HEK293 (cell line): ENCODE results near the gene MVK.

ENCODE experiments used
- ZBTB17 ChIP-seq: fragments of 450-650 bp; formaldehyde crosslinking; IDR thresholded peaks from 2 replicates; pipeline ENCODE4 v1.5.1; 2016; ENCODE audit warnings: missing biosample characterization, missing genetic modification characterization
- ZBTB21 ChIP-seq: fragments of 450-650 bp; formaldehyde crosslinking; IDR thresholded peaks from 2 replicates; pipeline ENCODE4 v1.5.1; 2017; ENCODE audit warnings: missing biosample characterization, missing genetic modification characterization
- ZNF221 ChIP-seq: fragments of 450-650 bp; formaldehyde crosslinking; IDR thresholded peaks from 2 replicates; pipeline ENCODE4 v1.5.1; 2017; ENCODE audit warnings: missing biosample characterization, missing genetic modification characterization, borderline replicate concordance
- ZNF292 ChIP-seq: fragments of 450-650 bp; formaldehyde crosslinking; IDR thresholded peaks from 2 replicates; pipeline ENCODE4 v1.5.1; 2016; ENCODE audit warnings: low read depth, missing biosample characterization, missing genetic modification characterization, borderline replicate concordance
- ZNF48 ChIP-seq: fragments of 450-650 bp; formaldehyde crosslinking; IDR thresholded peaks from 2 replicates; pipeline ENCODE4 v1.5.1; 2016; ENCODE audit warnings: missing biosample characterization, missing genetic modification characterization
- ZNF510 ChIP-seq: fragments of 450-650 bp; formaldehyde crosslinking; IDR thresholded peaks from 2 replicates; pipeline ENCODE4 v1.5.1; 2018; ENCODE audit warnings: mild to moderate bottlenecking, missing genetic modification characterization, missing biosample characterization; ENCODE audit not compliant: insufficient replicate concordance
- ZNF610 ChIP-seq: fragments of 450-650 bp; formaldehyde crosslinking; IDR thresholded peaks from 2 replicates; pipeline ENCODE4 v1.5.1; 2016; ENCODE audit warnings: missing biosample characterization, missing genetic modification characterization, borderline replicate concordance
- ZNF785 ChIP-seq: fragments of 450-650 bp; formaldehyde crosslinking; IDR thresholded peaks from 2 replicates; pipeline ENCODE4 v1.5.1; 2016; ENCODE audit warnings: missing biosample characterization, missing genetic modification characterization
- ZSCAN5A ChIP-seq: fragments of 450-650 bp; formaldehyde crosslinking; IDR thresholded peaks from 2 replicates; pipeline ENCODE4 v1.5.1; 2016; ENCODE audit warnings: missing biosample characterization, missing genetic modification characterization
- TF ChIP-seq, protein P1 (sequence below): fragments of 450-650 bp; formaldehyde crosslinking; IDR thresholded peaks from 2 replicates; pipeline ENCODE4 v1.5.1; 2016; ENCODE audit warnings: missing biosample characterization, missing genetic modification characterization
- TF ChIP-seq, protein P2 (sequence below): fragments of 450-650 bp; formaldehyde crosslinking; IDR thresholded peaks from 2 replicates; pipeline ENCODE4 v1.5.1; 2017; ENCODE audit warnings: missing biosample characterization, missing genetic modification characterization
- TF ChIP-seq, protein P3 (sequence below): fragments of 450-650 bp; formaldehyde crosslinking; IDR thresholded peaks from 2 replicates; pipeline ENCODE4 v1.5.1; 2016; ENCODE audit warnings: missing biosample characterization, missing genetic modification characterization
- TF ChIP-seq, protein P4 (sequence below): fragments of 450-650 bp; formaldehyde crosslinking; IDR thresholded peaks from 2 replicates; pipeline ENCODE4 v1.5.1; 2017; ENCODE audit warnings: missing biosample characterization, missing genetic modification characterization
- TF ChIP-seq, protein P5 (sequence below): IDR thresholded peaks from 2 replicates; pipeline ENCODE4 v1.6.1; 2011; ENCODE audit warnings: mild to moderate bottlenecking, low read depth, low read length, borderline replicate concordance

- TF ChIP-seq, protein P1, sequence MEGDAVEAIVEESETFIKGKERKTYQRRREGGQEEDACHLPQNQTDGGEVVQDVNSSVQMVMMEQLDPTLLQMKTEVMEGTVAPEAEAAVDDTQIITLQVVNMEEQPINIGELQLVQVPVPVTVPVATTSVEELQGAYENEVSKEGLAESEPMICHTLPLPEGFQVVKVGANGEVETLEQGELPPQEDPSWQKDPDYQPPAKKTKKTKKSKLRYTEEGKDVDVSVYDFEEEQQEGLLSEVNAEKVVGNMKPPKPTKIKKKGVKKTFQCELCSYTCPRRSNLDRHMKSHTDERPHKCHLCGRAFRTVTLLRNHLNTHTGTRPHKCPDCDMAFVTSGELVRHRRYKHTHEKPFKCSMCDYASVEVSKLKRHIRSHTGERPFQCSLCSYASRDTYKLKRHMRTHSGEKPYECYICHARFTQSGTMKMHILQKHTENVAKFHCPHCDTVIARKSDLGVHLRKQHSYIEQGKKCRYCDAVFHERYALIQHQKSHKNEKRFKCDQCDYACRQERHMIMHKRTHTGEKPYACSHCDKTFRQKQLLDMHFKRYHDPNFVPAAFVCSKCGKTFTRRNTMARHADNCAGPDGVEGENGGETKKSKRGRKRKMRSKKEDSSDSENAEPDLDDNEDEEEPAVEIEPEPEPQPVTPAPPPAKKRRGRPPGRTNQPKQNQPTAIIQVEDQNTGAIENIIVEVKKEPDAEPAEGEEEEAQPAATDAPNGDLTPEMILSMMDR (tag by site-specific recombination), result no peak
- no peak for TF ChIP-seq ZBTB17
- TF ChIP-seq ZSCAN5A (tag by site-specific recombination), result no peak
- TF ChIP-seq ZNF48 (tag by site-specific recombination), result no peak
- TF ChIP-seq, protein P2, sequence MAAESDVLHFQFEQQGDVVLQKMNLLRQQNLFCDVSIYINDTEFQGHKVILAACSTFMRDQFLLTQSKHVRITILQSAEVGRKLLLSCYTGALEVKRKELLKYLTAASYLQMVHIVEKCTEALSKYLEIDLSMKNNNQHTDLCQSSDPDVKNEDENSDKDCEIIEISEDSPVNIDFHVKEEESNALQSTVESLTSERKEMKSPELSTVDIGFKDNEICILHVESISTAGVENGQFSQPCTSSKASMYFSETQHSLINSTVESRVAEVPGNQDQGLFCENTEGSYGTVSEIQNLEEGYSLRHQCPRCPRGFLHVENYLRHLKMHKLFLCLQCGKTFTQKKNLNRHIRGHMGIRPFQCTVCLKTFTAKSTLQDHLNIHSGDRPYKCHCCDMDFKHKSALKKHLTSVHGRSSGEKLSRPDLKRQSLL, result no peak
- no peak for TF ChIP-seq ZNF610 (tag by site-specific recombination)
- TF ChIP-seq ZNF221 (tag by site-specific recombination), result no peak
- TF ChIP-seq, protein P3, sequence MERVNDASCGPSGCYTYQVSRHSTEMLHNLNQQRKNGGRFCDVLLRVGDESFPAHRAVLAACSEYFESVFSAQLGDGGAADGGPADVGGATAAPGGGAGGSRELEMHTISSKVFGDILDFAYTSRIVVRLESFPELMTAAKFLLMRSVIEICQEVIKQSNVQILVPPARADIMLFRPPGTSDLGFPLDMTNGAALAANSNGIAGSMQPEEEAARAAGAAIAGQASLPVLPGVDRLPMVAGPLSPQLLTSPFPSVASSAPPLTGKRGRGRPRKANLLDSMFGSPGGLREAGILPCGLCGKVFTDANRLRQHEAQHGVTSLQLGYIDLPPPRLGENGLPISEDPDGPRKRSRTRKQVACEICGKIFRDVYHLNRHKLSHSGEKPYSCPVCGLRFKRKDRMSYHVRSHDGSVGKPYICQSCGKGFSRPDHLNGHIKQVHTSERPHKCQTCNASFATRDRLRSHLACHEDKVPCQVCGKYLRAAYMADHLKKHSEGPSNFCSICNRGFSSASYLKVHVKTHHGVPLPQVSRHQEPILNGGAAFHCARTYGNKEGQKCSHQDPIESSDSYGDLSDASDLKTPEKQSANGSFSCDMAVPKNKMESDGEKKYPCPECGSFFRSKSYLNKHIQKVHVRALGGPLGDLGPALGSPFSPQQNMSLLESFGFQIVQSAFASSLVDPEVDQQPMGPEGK (tag by site-specific recombination), result no peak
- no peak for TF ChIP-seq ZNF510 (tag by site-specific recombination)
- TF ChIP-seq, protein P4, sequence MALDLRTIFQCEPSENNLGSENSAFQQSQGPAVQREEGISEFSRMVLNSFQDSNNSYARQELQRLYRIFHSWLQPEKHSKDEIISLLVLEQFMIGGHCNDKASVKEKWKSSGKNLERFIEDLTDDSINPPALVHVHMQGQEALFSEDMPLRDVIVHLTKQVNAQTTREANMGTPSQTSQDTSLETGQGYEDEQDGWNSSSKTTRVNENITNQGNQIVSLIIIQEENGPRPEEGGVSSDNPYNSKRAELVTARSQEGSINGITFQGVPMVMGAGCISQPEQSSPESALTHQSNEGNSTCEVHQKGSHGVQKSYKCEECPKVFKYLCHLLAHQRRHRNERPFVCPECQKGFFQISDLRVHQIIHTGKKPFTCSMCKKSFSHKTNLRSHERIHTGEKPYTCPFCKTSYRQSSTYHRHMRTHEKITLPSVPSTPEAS (tag by site-specific recombination), result no peak
- no peak for TF ChIP-seq ZNF292
- no peak for TF ChIP-seq ZNF785 (tag by site-specific recombination)
- TF ChIP-seq ZBTB21 (tag by site-specific recombination), result no peak
- TF ChIP-seq, protein P5, sequence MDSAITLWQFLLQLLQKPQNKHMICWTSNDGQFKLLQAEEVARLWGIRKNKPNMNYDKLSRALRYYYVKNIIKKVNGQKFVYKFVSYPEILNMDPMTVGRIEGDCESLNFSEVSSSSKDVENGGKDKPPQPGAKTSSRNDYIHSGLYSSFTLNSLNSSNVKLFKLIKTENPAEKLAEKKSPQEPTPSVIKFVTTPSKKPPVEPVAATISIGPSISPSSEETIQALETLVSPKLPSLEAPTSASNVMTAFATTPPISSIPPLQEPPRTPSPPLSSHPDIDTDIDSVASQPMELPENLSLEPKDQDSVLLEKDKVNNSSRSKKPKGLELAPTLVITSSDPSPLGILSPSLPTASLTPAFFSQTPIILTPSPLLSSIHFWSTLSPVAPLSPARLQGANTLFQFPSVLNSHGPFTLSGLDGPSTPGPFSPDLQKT, result no peak
Measured at GRCh38 chr12:109605016-109605415, 31.4 kb downstream of the MVK start.
